NCI-H82 treated with DMSO at 0.1 percent for 48 hours (cell line): ENCODE measurements around the gene NTN3.
A peak's percentile ranks its signal among the peaks of the same experiment; 100 is the strongest.
"Not testable (repeated sequence)": the region's sequence is repeated elsewhere in the genome, so short reads cannot be mapped to it uniquely, and the experiment has no call there.

Experiments used
- DNase-seq: peaks from one replicate; lab custom pipeline; 2025; ENCODE audit not compliant: unreplicated experiment; lab: John Stamatoyannopoulos, UW

NTN3 gene

DNA sequence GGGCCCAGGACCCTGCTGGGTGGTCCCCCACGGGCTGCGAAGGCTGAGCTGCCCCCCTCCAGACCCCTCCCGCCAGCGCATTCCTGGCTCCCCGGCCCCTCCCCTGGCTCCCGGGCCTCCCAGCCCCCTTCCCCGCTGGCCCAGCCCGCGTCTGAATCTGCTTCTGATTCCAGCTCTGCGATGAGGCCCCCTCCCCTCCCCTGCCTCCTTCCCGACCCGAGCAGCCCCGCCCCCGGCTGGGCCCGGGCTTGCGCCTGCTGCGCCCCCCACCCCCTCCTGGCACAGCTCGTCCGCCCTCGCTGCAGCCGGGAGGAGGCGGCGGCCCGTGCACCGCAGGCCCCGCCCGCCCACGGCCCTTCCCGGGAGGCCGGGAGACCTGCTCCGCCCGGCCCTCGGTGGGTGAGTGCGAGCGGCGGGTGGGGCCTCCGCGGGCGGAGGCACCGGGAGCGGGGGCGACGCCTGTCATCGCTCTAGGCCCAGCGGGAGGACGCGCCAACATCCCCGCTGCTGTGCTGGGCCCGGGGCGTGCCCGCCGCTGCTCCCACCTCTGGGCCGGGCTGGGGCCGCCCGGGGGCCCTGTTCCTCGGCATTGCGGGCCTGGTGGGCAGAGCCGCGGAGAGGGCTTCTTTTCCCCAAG, at the start of gene NTN3:
Gene NTN3 (plus strand): TSS at position 282 of the 637 bp plus-strand sequence. CDS start 405 bp downstream, outside the sequence.
- DNase-seq: peak; percentile 93

DNA sequence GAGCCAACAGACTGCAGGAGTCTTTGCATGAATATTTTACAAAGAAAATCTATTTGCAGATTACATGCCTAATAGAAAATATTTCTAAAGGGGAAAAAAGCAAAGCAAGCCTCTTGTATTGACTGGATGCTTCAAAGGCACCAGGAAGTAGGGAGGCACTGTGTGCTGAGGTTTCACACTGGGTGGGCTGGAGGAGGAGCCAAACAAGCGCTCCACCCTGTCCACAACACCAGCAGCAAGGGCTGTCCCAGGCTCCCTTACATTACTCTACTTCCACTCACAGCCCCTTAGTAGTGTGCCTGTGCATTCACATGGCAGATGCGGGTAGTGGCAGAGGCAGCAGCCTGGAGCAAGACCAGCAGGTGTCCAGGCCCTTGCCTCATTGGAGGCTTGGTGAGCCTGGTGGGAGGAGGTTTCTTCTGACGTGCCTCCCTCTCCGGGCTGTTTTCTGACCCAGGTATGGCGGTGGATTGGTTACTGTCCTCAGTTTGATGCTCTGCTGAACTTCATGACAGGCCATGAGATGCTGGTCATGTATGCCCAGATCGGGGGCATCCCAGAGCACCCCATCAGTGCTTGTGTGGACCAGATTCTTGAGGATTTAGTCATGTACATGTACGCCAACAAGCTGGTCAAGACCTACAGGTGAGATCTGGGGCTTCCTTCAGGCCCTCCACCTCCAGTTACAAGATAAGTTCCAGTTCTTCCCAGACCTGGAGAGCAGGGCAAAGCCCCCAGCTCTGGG, 48.8 kb upstream of the NTN3 start:
- DNase-seq: no peak

DNA sequence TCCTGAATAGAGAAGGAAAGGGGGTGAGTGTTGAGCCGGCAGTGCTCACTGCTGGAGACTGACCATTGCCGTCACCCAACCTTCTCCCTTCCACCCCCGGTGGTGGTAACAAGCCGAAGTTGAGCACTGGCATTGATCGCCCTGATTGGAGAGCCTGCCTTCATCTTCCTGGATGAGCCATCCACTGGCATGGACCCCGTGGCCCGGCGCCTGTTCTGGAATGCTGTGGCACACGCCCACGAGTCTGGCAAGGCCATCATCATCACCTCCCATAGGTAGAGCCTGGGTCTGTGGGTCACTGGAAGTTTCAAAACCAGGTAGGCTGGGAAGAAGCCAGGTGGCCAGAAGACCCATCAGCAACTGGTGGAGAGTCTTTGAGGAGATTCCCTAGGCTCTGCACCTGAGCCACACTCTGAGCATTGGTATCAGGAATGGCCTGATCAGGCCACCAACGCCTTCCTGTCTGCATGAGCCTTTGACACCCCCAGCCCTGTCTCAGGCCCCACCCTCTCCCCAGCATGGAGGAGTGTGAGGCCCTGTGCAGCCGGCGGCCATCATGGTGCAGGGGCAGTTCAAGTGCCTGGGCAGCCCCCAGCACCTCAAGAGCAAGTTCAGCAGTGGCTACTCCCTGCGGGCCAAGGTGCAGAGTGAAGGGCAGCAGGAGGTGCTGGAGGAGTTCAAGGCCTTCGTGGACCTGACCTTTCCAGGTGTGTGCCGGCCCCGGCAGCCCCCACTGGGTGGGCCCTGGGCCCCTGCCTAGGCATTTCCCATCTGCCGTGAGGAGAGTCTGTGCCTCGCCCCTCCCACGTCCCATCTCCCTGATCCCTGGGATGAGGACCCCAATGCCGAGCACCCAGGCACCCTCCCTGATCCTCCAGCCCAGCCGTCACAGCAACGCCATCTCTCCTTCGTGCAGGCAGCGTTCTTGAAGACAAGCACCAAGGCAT, 46.8 kb upstream of the NTN3 start:
- no peak for DNase-seq

DNA sequence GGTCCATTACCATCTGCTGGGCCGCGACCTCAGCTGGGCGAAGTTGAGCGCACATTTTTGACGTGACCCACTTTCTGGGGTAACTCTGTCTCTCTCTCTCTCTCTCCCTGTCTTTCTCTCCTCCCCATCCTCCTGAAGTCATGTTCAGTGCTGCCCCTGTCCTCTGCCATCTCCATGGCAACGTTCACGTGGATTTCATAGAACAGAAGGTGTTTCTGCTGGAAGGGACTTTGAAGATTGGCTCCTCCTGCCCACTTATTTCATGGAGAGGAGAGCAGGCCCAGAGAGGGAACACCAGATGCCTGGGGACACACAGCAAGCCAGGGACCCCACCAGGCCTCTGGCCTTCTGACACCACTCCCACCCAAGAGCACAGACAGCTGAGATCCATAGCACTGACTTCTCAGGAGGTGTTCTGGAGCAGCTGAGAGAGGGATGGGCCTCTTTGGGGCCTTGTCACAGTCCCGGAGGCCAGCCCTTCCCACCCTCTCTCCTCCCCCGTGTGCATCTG, 46.0 kb upstream of the NTN3 start:
- DNase-seq: no peak

DNA sequence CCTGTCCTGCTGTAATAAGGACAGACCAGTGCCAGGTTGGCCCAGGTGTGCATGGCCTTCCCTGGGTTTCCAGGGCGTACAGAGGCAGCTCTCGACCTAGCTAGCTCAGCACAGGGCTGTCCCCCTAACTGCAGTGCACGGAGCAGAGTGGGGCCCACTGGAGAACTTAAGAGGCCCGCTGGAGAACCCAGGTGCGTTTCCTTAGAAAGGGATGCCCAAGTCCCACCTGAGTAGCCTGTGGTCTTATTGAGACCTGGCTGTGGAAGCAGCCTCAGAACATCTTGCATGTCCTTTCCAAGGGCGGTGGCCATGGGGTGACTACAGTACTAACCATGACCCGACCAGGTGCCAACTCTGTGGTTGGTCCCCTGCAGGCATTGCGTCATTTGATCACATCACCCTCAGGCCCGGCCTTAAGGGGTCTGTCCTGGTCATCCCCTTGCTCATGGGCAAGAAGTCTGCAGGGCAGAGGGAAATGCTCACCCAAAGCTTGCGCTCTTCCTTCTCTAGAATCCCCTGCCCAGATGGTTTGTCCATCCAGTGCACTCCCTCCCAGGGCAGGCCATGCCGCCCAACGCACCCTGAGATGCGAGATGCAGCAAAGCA, 45.2 kb upstream of the NTN3 start:
- DNase-seq: no peak

DNA sequence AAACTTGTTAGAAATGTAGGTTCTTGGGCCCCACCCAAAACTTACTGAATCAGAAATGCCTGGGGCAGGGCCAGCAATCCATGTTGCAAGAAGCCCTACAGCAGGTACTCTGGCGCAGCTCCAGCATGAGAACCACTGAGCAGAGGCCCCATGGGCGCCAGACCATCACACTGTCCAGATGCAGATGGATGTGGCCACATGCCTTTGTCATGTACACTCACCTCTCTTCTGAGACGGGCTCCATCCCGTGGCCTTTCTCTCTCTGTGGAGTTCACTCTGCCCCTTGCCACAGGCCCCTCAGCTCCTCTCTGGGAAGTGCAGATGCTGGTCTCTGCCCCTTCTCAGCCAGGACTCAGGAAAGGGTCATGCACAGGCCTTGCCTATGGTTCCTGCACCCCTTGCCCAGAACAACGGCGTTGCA, 44.1 kb upstream of the NTN3 start:
- DNase-seq: no peak

DNA sequence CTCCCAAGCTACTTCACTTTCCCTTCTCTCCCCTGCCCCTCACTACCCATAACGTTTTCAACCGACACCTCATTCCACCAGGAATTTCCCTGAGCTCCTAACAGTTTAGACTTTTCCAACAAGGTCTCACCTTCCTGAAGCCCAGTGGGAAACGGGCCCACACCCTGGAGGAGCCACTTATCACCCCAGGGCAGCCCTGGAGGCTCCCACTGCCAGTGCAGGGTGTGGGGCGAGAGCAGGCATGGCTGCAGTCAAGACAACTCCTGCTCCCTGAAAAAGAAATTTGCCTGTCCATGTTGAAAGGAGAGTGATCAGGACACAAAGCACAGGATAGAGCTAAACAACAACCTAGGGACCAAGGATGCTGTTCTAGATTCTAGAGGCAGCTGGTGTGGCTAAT, 43.6 kb upstream of the NTN3 start:
- no peak for DNase-seq

DNA sequence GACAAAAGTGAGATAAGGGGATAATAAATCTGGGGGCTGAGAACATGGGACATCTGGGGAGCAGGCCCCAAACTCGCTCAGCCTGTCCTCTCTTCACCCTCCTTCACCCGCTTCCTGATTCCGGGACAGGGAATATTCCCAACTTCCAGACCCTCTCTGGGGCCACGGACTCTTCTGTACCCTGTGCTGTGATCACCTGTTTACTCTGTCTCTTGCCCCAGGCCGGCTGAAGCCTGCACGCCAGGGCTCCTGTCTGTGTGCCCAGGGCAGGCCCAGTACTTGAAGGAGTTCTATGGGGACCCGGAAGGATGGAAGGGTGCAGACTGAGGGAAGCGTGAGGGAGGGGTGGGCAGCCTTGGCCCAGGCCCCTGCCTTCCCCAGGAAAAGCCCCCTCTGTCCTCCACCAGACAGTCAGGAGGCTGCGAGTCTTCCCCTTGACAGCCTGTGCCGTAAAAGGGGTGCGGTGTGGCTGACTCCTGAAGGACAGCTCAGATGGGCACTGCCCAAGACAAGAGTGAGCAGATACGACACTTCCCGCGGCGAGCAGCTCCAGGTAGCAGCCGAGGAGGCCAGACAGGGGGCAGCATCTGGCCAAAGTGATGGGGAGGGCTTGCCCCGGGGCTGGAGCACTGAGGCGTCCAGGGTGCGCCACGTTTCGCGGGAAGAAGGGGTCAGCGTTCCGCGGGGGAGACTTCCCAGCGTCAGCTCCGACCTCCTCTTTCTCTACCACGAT, 42.9 kb upstream of the NTN3 start:
- DNase-seq: no peak

DNA sequence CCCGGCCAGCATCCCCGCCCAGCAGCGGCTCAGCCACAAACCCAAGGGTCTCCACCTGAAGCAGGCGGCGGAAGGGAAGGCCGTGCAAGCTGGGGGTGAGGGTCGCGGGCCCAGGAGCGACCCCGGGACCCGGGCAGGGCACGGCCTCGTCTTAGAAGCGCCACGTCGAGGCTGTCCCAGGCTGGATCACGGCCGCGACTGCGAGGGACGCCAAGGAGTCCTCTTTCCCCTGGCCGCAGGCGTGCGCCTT, 42.4 kb upstream of the NTN3 start:
- no peak for DNase-seq

DNA sequence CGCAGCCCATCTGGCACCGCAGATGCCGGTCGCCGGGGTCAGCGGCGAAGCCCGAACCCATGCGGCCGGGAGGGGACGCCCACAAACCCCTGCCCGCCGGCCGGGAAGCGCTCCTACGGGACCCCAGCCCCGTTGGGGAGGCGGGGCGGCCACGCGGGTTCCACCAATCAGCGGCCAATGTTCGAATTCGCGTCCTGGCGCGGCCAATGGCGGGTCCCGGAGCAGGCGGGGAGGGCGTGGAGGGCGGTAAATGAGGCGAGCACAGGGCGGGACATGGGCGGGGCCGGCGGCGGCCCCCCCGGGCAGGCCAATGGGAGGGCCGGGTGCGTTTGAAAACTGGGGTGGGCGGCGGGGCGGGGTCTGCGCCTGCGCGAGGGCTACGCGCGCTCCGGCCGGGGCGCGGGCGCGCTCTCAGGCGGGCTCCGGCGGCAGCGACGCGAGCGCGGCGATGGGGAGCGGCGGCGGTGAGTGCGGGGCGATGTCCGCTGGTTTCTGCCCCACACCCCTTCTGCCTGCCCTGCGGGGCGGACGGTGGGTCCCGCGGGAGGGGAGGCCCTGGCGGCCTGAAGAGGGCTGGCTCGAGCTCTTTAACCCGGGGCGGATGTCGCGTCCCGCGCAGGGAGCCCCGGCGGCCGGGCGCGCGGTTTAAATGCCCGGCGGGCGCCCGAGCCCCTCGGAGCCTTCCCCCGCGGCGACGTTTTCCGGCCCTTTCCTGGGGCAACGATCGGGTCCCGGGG, 41.9 kb upstream of the NTN3 start, which contains the start of gene CCNF:
Gene CCNF (plus strand): TSS at position 414 of the 737 bp plus-strand sequence. CDS start 35 bp downstream, at position 449.
- peak; percentile 92 for DNase-seq

DNA sequence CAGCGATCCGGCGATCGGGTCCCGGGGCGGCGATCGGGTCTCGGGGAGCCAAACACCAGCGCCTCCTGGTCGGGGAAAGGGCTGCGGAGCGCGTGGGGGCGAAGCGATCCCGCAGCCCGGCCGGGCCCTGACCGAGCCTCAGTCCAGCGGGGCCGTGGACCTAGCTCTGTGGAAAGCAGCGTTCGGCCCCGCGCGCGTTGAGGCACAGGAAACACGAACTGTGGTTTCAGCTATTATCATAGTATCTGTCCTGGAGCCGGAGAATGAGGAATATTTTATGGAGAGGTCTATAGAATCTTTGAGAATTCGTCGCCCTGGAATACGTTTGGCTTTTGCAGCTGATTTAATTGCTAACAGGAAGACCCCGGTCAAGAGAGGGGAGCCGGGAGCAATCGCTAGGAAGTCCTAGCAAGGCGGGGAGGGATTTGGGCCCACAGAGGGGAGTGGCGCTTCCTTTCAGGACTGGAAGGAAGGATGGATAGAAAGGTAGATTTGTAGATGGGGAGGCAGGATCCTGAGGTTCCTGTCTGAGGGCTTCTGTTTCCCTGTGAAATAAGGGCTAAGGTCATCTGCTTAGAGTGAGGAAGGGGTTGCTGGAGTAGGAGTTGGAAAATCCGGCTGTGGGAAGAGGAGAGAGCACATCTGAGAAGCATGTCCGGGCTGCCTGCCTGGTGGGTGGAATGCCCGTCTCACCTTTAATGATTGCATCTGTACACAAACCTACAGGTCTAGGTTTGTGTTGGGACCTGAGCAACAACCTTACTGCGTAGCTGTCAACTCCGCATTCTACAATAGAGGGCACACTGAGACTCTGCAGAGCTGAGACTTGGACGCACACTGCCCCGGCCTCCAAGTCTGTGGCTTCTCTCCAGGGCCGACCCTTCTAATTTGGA, 41.1 kb upstream of the NTN3 start:
- no peak for DNase-seq

DNA sequence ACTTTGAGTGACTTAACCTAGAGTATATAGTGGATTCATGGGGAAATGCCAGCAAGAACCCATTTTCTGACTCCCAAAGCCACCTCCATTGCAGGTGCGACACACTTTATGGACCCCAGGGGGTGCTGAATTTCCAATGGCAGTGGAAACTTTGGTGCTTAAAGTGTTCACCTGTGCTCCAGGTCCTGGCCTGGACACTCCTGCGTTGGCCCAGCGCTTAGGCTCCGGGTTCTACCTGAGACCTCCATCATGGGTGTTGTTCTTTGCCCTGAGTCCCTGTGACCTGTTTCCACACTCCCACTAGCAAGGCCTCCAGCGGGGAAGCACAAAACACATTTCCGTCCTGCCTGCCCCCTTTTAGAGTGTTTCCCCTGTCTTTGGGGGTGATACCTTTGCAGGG, 38.8 kb upstream of the NTN3 start:
- DNase-seq: no peak

DNA sequence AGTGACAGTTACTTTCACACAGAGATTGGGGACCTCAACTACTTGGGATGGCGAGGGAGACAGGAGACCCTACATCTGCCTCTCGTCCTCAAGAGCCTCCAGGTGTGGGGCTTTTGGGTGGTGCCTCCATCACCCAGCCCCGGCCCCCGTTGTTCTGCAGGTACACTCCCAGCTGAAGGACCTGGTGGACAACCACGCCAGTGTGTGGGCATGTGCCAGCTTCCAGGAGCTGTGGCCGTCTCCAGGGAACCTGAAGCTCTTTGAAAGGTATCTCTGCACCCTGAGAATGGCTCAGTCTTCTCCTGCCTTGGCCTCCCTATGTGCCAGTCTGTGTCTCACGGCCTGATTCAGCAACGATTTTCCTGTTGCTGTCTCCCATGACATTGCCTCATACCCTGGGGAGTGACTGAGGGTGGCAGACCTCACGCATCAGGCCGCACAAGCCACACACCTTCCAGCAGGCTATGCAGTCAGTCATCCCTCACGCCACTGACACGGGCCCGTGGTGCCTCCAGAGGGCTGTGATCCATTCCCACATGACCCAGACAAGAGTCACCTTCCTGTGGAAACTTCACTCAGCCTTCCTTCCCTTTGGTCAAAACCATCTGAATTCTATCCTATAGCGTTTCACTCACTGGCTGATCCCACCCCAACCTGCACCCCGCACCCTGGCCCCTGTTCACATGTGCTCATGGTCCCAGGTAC, 38.1 kb upstream of the NTN3 start:
- no peak for DNase-seq

DNA sequence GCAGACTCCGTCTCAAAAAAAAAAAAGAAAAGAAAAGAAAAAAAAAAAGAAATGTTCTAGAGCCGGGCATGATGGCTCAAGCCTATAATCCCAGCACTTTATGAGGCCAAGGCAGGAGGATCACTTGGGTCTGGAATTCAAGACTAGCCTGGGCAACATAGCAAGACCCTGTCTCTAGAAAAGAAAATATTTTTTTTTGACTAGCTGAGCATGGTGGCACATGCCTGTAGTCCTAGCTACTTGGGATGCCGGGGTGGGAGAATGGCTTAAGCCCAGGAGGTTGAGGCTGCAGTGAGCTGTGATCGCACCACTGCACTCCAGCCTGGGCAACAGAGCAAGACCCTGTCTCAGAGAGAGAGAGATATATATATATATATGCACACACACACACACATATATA, 35.9 kb upstream of the NTN3 start:
- not testable (repeated sequence) for DNase-seq

DNA sequence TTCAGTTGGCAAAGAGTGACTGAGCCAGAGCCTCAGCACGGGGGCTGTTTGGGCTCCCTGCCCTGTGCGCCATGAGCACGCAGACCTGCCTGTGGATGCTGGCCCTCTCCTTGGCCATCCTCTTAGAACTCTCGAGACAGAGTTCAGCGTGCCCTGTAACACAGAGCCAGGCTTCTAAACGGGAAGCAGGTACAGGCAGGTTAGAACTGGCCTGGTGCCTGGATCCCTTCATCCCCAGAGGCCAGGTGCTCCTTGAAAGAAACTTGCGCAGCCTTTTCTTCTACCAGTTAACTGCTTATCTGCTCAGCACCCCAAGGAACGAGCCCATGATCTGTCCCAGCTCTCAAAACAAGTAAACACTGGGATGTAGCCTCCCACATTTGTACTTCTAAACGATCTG, 35.0 kb upstream of the NTN3 start:
- no peak for DNase-seq

DNA sequence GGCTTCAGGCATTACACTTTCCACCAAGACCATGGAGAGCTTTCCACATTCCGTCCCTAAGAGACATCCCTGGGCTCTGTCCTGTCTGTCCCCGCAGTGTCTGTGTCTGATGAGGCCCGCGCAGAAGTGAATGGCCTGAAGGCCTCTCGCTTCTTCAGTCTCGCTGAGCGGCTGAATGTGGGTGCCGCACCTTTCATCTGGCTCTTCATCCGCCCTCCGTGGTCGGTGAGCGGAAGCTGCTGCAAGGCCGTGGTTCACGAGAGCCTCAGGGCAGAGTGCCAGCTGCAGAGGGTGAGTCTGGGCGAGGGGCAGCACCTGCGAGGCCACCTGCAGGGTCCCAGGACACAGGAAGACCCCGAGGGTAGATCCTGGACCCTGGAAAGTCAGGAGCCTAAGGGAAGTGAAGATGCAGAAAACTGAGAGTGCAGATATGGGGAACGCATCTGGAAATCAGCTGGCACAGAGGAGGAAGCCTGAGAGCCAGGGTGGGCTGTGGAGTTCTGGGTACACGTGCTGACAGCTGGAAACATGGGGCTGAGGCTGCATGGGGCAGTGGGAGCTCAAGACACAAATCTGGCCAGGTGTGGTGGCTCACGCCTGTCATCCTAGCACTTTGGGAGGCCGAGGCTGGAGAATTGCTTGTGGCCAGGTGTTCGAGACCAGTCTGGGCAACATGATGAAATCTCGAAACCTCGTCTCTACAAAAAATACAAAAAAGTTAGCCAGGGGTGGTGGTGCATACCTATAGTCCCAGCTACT, 33.9 kb upstream of the NTN3 start:
- no peak for DNase-seq

DNA sequence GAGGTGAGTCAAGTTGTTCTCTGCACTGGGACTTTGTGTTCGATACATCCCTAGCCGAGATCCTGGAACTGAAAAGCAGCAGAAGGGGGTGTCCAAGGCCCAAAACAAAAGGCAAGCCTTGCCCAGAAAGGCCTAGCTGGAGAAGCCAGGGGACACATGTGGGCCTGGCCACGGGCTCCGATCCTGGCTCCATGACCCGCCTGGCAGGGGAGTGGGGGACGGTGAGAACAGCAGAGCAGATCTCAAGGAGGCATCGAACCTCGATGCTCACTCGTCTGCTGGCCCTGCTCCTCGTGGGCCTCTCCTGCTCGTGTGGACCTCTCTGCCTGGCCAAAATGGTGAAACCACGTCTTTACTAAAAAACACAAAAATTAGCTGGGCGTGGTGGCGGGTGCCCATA, 33.0 kb upstream of the NTN3 start:
- no peak for DNase-seq

DNA sequence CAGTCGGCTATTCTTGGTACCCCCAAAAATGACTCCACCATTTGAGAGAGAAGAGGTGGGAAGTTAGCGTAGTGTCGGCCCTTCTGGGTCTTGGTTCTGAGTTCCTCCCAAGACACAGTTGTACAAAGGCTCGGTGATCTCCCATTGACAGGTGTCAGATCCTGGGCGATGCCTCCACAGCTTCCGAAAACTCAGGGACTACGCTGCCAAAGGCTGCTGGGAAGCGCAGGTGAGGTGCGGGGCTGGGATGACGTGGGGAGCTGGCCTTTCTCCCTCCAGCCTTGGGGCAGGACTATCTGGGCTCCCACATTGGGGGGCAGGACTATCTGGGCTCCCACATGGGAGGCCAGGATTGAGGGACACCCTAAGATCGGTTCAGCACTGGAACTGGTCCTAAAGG, 31.5 kb upstream of the NTN3 start:
- no peak for DNase-seq
